AG09309 (cell line): ENCODE measurements around the gene ZNF644.

Experiments
- DNase-seq: peaks from one replicate; pipeline ENCODE4 v3.0.0-alpha.2; 2010; ENCODE audit warnings: low read depth
- H3K4me3 ChIP-seq: 2 replicates; pipeline ENCODE4 v1.5.1; 2011; ENCODE audit warnings: mild to moderate bottlenecking, low read depth, low read length, moderate library complexity; ENCODE audit not compliant: control insufficient read depth
- TF ChIP-seq, protein P1 (sequence below): IDR thresholded peaks from 2 replicates; pipeline ENCODE4 v1.5.1; 2011; ENCODE audit warnings: mild to moderate bottlenecking, low read depth, low read length, inconsistent platforms; ENCODE audit not compliant: insufficient read depth, control insufficient read depth; ENCODE audit errors: missing control alignments

Gene ZNF644

DNA sequence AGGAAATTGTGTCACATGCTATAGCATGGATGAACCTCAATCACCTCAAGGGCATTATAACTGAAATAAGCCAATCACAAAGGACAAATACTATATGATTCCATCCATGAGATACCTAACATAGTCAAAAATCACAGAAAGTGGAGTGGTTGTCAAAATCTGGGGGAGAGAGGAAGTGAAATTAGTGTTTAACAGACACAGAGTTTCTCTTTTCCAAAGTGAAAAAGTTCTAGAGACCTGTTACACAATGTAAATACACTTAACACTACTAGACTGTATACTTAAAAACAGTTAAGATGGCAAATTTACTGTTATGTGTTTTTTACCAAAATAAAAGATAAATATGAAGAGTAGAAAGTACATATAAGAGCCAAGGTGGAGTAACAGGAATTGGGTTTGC lies 31.8 kb downstream of the ZNF644 start:
- no peak for DNase-seq
- TF ChIP-seq, protein P1, sequence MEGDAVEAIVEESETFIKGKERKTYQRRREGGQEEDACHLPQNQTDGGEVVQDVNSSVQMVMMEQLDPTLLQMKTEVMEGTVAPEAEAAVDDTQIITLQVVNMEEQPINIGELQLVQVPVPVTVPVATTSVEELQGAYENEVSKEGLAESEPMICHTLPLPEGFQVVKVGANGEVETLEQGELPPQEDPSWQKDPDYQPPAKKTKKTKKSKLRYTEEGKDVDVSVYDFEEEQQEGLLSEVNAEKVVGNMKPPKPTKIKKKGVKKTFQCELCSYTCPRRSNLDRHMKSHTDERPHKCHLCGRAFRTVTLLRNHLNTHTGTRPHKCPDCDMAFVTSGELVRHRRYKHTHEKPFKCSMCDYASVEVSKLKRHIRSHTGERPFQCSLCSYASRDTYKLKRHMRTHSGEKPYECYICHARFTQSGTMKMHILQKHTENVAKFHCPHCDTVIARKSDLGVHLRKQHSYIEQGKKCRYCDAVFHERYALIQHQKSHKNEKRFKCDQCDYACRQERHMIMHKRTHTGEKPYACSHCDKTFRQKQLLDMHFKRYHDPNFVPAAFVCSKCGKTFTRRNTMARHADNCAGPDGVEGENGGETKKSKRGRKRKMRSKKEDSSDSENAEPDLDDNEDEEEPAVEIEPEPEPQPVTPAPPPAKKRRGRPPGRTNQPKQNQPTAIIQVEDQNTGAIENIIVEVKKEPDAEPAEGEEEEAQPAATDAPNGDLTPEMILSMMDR: no peak
- no peak overlapping the region for H3K4me3 ChIP-seq

DNA sequence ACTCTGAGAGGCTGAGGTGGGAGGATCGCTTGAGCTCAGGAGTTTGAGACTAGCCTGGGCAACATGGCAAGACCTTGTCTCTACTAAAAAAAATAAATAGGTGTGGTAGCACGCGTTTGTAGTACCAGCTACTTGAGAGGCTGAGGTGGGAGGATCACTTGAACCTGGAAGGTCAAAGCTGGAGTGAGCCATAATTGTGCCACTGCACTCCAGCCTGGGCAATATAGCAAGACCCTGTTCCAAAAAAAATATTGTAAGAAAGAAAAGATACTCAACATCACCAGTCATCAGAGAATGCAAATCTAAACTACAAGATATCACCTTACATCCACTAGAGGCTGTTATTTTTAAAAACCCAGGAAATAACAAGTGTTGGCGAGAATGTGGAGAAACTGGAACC lies 32.5 kb downstream of the ZNF644 start:
- no peak overlapping the region for H3K4me3 ChIP-seq
- TF ChIP-seq, protein P1: no peak
- no peak for DNase-seq

DNA sequence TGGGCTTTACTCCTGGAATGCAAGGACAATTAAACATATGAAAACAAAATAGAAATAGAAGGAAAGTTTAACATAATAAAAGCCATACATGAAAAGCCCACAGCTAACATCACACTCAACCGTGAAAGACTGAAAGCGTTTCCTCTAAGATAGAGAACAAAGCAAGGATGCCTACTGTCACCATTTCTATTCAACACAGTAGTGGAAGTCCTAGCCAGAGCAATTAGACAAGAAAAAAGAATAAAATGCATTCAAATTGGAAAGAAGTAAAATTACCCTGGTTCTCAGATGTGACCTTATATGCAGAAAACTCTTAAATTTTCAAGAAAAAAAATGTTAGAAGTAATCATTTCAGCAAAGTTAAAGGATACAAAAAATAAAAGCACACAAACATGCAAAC lies 34.0 kb downstream of the ZNF644 start:
- TF ChIP-seq, protein P1: no peak
- DNase-seq: no peak
- no peak overlapping the region for H3K4me3 ChIP-seq

DNA sequence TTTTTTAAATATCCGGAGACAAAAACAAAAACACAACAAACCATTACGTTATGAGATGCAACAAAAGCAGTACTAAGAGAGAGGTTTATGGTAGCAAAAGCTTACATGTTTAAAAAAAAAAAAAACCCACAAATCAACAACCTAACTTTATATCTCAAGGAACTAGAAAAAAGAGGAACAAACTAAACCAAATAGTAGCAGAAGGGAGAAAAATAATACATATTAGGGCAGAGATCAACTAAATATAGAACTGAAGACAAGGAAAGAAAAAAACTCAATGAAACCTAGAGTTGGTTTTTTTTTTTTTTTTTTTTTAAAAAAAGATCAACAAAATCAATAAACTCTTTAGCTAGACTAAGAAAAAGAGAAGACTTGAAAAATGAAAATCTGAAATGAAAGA lies 34.9 kb downstream of the ZNF644 start:
- no peak for DNase-seq
- no peak overlapping the region for H3K4me3 ChIP-seq
- TF ChIP-seq, protein P1: no peak

DNA sequence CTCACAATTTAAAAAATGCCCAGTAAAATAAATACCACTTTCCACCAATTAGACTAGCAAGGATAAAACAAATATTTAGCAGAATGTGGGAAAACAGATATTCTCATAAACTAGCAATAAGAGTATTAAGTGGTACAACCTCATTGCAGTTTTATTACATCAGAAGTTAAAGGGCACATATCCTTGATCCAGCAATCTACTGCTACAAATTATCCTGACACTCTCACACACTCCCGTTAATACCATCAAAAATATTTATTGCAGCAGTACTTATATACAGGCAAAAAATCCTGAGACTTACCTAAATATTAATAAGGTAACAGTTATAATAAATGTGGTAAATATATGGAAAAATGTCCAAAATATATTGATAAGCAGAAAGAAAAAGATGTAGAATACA lies 44.3 kb downstream of the ZNF644 start:
- no peak overlapping the region for H3K4me3 ChIP-seq
- TF ChIP-seq, protein P1: no peak
- DNase-seq: no peak

DNA sequence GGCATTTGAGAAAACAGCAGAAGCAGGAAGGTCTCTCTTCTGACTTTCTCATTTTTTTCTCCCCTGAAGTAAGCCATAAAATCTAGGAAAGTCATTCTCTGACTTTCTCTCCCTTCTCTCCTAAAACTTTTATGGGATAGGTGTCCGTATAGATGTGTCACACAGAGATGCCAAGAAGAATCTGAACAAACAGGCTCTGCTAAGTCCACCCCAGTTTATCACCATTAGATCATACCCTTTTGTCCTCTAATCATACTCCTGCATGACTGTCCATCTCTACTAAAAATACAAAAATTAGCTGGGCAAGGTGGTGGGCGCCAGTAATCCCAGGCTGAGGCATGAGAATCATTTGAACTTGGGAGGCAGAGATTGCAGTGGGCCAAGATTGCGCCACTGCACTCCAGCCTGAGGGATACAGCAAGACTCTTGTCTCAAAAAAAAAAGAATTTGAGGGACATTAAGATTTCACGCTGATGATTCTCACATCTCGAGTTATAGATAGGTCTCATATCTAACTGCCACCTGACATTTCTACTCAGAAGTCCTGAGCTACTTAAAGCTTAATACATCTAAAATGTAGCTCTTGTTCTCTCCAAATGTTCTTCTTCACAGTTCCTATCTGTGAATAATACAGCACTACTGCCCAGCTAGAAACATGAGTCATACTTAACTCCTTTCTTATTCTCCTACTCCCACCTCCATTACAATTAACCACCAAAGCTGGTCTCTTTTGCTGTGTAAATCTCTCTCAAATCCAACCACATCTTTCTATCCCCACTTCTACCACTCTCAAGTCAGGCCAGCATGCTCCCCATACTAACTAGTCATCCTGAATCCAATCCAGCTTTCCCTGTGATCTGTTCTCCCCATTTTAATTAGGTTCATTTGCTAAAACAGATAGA lies 47.7 kb downstream of the ZNF644 start:
- DNase-seq: no peak
- no peak overlapping the region for H3K4me3 ChIP-seq
- TF ChIP-seq, protein P1: no peak
